GM19452 (cell line): ENCODE measurements around the gene PFKP.

ENCODE experiments used
- ATAC-seq: cut with Tn5 transposase; IDR thresholded peaks from one replicate; pipeline ENCODE4 v1.9.1; 2021; ENCODE audit not compliant: unreplicated experiment

PFKP gene

DNA sequence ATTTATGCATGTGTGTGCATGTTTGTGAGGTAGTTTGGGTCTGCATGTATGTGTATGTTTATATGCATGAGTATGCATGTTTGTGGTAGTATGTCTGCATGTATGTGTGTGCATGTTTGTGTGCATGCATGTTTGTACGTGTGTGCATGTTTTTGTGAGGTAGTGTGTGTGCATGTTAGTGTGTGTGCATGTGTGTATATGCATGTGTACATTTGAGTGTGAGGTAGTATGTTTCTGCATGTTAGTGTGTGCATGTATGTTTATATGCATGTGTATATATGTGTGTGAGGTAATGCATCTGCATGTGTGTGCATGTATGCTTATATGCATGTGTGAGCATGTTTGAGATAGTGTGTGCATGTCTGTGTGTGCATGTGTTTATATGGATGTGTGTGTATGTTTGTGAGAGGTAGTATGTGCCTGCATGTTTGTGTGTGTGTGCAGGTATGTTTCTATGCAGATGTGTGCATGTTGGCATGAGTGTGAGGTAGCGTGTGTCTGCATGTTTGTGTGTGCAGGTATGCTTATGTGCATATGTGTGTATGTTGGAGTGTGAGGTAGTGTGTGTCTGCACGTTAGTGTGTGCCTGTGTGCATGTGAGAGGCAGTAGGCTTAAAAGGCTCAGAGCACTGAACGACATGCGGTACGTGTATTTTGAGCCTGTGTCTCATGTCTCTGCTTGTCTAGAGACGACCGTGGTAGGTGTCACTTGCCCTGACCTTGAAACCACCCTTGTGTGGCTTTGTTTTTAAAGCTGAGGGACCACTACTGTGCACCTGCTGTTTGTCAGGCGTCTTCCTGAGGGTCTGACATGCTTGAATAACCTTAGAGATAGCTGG, 43.7 kb downstream of the PFKP start:
- ATAC-seq = no peak

GRCh38 chr10:3111621-3112163, 44.3 kb downstream of the PFKP start:
- no peak for ATAC-seq

DNA sequence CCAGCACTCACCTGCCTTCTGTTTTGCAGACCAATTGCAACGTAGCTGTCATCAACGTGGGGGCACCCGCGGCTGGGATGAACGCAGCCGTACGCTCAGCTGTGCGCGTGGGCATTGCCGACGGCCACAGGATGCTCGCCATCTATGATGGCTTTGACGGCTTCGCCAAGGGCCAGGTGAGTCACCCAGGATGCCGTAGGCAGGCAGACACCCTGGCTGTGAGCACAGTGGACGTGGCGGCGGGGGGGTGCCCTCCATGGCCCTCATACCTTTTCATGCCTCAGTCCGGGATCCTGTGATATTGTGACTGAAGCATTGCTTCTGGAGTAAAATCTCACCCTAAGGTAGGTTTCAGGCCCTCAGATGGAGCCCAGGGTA, 46.0 kb downstream of the PFKP start:
- no peak for ATAC-seq

- ATAC-seq = no peak
Observed at GRCh38 chr10:3115685-3116084, 48.3 kb downstream of the PFKP start.

GRCh38 chr10:3116508-3117100, 49.3 kb downstream of the PFKP start:
- no peak for ATAC-seq

GRCh38 chr10:3117486-3117885, 50.1 kb downstream of the PFKP start:
- no peak for ATAC-seq

GRCh38 chr10:3118641-3119091, 51.3 kb downstream of the PFKP start:
- no peak for ATAC-seq

GRCh38 chr10:3119796-3120459, 52.6 kb downstream of the PFKP start:
- ATAC-seq = no peak

GRCh38 chr10:3122034-3122433, 54.7 kb downstream of the PFKP start:
- ATAC-seq = no peak

GRCh38 chr10:3122486-3123205, 55.3 kb downstream of the PFKP start:
- no peak for ATAC-seq

GRCh38 chr10:3123571-3124411, 56.4 kb downstream of the PFKP start:
- ATAC-seq = no peak

GRCh38 chr10:3124412-3125175, 57.2 kb downstream of the PFKP start:
- no peak for ATAC-seq

GRCh38 chr10:3125527-3126170, 58.3 kb downstream of the PFKP start:
- no peak for ATAC-seq

- ATAC-seq = no peak
Observed at GRCh38 chr10:3126249-3126648, 58.9 kb downstream of the PFKP start.

GRCh38 chr10:3126741-3127346, 59.5 kb downstream of the PFKP start:
- no peak for ATAC-seq

GRCh38 chr10:3127921-3128320, 60.6 kb downstream of the PFKP start:
- no peak for ATAC-seq

DNA sequence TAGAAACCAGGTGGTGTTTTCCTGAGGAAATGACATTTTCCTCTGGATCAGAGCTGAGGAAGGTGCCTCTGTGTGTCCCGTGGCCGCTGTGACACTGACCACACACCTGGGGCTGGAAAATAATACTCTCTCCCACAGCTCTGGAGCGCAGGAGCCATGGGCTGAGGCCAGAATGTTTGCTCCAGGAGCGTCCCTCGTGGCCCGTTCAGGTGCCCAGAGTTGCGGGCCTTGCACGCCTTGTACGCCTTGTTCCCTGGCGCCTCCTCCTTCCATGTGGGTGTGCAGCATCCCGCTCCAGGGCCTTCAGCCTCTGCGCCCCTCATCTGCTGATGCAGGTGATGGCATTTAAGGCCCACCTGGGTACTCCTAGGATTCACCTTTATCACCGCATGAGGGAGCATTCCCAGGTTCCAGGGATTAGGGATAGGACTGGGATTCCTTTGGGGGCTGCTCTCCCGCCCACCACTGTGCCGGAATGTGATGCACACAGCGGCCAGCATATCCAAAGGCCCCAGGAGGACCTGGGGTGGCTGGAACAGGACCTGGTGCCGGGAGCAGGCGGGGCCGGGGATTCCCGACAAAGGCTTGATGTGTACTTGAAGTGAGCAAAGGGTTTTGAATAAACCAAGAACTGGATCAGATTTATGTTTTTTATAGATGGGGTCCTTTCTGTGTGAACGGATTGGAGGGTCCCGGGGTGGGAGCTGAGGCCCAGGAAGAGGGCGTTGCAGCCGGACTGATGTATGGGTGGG, 61.2 kb downstream of the PFKP start:
- ATAC-seq = no peak
